Measurements from ENCODE around the gene BCLAF3. TPM values are rescaled to one million over a fixed set of nuclear protein-coding genes. Genes with fewer than 3 reads are reported as not detected.

BCLAF3 gene
- total RNA-seq, 2 donors from 2014 or later: 3.3 to 4.1 TPM

DNA sequence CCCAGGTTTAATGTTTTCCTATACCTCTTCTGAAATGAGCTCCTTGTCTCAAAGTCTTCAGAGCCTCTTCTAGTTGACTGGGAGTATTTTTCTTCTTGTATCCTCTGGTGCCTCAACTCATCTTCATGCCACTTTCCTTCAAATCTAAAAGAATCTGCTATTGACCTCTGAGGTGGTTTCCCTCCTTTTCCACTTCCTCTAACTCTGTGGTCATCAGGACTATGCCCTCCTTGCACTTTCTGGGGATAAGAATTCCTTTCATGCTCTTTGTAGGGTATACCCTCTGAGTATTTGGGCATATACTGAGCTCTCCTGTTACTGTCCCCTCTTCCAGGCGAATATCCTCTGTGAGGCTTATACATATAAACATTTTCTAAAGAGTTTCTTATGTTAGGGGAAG lies 24.8 kb downstream of the BCLAF3 start:
- TF ChIP-seq, protein P1, sequence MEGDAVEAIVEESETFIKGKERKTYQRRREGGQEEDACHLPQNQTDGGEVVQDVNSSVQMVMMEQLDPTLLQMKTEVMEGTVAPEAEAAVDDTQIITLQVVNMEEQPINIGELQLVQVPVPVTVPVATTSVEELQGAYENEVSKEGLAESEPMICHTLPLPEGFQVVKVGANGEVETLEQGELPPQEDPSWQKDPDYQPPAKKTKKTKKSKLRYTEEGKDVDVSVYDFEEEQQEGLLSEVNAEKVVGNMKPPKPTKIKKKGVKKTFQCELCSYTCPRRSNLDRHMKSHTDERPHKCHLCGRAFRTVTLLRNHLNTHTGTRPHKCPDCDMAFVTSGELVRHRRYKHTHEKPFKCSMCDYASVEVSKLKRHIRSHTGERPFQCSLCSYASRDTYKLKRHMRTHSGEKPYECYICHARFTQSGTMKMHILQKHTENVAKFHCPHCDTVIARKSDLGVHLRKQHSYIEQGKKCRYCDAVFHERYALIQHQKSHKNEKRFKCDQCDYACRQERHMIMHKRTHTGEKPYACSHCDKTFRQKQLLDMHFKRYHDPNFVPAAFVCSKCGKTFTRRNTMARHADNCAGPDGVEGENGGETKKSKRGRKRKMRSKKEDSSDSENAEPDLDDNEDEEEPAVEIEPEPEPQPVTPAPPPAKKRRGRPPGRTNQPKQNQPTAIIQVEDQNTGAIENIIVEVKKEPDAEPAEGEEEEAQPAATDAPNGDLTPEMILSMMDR (IDR thresholded peaks at IDR 0.05): no peak
- Histone ChIP-seq H3K4me3 (no peak overlapping the region), H3K4me1 (no peaks in the 10 kb centered on the region), H3K27ac (no peak overlapping the region), H3K27me3 (no peaks in the 10 kb centered on the region), H3K9me3 (no peaks in the 10 kb centered on the region), H3K36me3 (peaks cover 4% of the 10 kb centered on the region)
- DNase-seq (ENCODE audit: low spot score): no peak

DNA sequence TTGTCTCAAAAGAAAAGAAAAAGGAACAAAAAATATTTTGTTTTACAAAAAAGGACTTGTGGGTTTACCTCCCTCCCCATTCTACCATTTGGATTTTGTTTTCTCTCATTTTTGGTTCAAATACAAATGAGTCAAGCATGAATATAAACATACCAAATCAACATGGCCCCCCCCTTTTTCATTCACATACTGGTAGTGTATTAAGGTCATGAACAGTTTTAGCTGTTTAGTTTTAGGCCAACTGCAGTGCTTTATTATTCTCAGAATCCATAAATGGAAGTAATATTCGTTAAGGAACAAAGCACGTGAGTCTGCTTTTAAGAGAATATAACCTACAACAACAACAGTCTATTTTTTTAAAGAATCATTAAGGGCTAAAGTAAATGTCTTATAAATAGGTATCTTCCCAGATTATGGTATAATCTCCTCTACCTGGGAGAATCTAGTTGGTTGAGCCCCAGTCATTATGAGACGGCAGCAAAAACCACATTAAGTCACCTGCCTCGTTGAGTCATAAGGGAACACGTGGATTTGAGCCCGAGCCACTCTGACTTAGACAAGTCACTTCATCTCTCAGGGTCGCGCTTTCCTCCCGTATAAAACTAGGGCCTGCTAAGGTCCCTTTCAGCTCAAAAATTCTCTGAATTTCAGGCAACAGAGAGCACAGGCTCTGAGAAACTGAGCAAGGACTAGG lies 26.7 kb downstream of the BCLAF3 start:
- no peaks in the 10 kb centered on the region for H3K27me3 ChIP-seq
- H3K27ac ChIP-seq: no peak overlapping the region
- H3K9me3 ChIP-seq: no peaks in the 10 kb centered on the region
- DNase-seq (ENCODE audit: low spot score): no peak
- TF ChIP-seq, protein P1 (IDR thresholded peaks at IDR 0.05): no peak
- H3K36me3 ChIP-seq: peaks cover 4% of the 10 kb centered on the region
- no peaks in the 10 kb centered on the region for H3K4me1 ChIP-seq
- no peak overlapping the region for H3K4me3 ChIP-seq

DNA sequence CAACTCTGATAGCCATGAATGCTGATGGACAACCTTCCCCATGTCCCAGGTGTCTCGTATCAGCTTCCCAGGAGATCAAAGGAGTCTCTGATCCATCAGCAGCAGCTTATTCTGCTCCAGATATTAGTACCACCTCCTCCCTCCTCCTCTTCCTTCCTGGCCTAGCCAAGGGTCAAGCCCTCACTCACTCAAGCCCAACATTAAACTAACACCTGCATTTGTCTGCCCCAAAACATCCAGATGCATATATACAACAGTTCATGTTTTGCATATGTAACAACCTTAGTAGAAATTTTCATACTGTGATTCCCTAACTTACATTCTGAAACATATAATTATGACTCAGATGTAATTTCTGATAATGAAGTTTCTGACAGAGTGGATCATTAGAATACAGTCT lies 29.9 kb downstream of the BCLAF3 start:
- TF ChIP-seq, protein P1 (IDR thresholded peaks at IDR 0.05): no peak
- H3K36me3 ChIP-seq: no peaks in the 10 kb centered on the region
- H3K27me3 ChIP-seq: no peaks in the 10 kb centered on the region
- H3K27ac ChIP-seq: no peak overlapping the region
- no peak for DNase-seq (ENCODE audit: low spot score)
- peaks cover 0 to 3% of the 10 kb centered on the region in 2 donors for H3K4me1 ChIP-seq
- no peak overlapping the region for H3K4me3 ChIP-seq
- H3K9me3 ChIP-seq: no peaks in the 10 kb centered on the region

DNA sequence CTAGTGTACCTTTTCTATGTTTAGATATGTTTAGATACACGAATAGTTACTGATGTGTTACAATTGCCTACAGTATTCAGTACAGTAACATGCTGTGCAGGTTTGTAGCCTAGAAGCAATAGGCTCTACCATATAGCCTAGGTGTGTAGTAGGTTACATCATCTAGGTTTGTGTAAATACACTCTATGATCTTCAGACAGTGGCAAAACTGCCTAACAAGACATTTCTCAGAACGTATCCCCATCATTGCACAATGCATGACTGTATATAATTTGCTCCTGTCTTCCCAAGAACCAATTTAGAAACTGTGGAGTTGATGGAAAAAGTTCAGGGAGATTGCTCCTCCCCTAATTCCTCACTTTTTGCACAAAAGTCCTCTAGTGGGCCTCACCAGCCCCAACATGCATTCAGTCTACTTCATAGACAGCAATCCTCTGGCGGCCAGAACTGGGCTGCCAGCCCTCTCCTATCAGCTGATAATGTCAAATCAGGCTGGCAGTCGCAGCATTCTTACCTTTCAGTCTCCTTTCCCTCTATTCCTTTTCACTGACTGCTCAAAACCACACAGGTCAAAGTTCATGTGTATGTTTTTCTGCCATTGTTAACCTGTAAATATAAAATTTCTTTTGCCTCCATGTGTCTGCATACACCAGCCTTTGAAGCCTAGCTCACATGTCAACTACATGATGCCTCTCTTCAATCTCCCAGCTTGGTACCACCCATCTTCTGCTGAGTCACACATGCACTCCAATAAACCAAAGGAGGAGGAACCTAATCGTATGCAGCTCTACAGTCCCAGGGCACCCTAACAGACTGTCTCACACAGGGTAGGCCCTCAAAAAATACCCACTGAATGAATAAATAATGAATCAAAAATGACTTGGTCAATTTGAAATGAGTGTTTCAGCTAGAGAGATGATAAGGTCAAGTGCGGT lies 32.0 kb downstream of the BCLAF3 start:
- TF ChIP-seq, protein P1 (IDR thresholded peaks at IDR 0.05): no peak
- Histone ChIP-seq H3K36me3 (no peaks in the 10 kb centered on the region), H3K27ac (no peak overlapping the region), H3K4me1 (peaks cover 0 to 3% of the 10 kb centered on the region in 2 donors), H3K4me3 (no peak overlapping the region), H3K27me3 (no peaks in the 10 kb centered on the region), H3K9me3 (no peaks in the 10 kb centered on the region)
- DNase-seq (ENCODE audit: low spot score): no peak

DNA sequence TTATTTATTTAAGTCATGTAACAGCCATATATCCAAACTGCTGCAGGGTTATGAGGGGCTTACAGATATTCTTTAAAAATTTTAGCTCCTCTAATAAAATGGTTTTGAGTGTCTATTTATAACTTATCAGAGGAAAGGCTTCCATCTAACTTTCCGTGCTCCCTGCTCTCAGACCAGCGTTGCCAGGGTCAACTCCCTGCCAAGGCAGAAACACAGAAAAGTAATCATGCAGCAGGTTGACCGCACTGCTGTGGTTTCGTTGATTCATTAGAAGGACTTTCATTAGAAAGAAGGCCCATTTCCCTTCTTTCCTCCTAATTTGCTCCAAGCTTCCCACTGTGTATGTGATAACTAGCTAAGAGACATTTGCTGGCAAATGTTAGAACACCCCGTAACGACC lies 33.9 kb downstream of the BCLAF3 start:
- TF ChIP-seq, protein P1 (IDR thresholded peaks at IDR 0.05): no peak
- H3K27ac ChIP-seq: no peak overlapping the region
- no peaks in the 10 kb centered on the region for H3K9me3 ChIP-seq
- H3K27me3 ChIP-seq: no peaks in the 10 kb centered on the region
- no peaks in the 10 kb centered on the region for H3K36me3 ChIP-seq
- H3K4me1 ChIP-seq: peaks cover 0 to 3% of the 10 kb centered on the region in 2 donors
- H3K4me3 ChIP-seq: no peak overlapping the region
- DNase-seq (ENCODE audit: low spot score): no peak
